IMR-90 (cell line): ENCODE measurements around the gene TMA7.

Experiments used
- MXI1 ChIP-seq: IDR thresholded peaks from 2 replicates; pipeline ENCODE4 v1.6.1; 2012; ENCODE audit warnings: low read depth, mild to moderate bottlenecking, low read length, moderate library complexity, borderline replicate concordance
- RFX5 ChIP-seq: IDR thresholded peaks from 2 replicates; pipeline ENCODE4 v1.8.0; 2012; ENCODE audit warnings: low read depth, mild to moderate bottlenecking, low read length, moderate library complexity
- SMC3 ChIP-seq: fragments of 150-350 bp; IDR thresholded peaks from 2 replicates; pipeline ENCODE4 v1.6.1; 2016; ENCODE audit warnings: low read depth, mild to moderate bottlenecking, antibody characterized with exemption, low read length, moderate library complexity
- TF ChIP-seq, protein P1 (sequence below): fragments of 150-350 bp; IDR thresholded peaks from 2 replicates; pipeline ENCODE4 v1.6.1; 2017; ENCODE audit warnings: mild to moderate bottlenecking, antibody characterized with exemption, low read length, low read depth

DNA sequence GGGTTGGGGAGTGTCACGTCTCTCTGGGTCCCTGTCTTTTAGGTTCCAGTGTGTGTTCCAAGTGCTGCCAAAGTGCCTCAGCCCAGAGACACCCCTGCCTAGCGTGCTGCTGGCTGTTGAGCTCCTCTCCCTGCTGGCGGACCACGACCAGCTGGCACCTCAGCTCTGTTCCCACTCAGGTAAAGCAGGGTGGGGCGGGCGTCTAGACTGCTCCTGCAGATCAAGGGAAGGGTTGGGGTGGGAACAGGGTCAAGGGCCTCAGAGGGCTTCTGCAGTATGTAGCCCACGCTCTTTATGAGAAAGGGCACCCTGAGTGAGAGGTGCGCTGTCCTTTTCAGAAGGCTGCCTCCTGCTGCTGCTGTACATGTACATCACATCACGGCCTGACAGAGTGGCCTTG, 23.6 kb downstream of the TMA7 start:
- TF ChIP-seq SMC3 (no peak), RFX5 (no peak), MXI1 (no peak)
- TF ChIP-seq, protein P1, sequence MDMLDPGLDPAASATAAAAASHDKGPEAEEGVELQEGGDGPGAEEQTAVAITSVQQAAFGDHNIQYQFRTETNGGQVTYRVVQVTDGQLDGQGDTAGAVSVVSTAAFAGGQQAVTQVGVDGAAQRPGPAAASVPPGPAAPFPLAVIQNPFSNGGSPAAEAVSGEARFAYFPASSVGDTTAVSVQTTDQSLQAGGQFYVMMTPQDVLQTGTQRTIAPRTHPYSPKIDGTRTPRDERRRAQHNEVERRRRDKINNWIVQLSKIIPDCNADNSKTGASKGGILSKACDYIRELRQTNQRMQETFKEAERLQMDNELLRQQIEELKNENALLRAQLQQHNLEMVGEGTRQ = no peak
